Measurements from ENCODE around the gene MYO5A. TPM values are rescaled to one million over a fixed set of nuclear protein-coding genes. Genes with fewer than 3 reads are reported as not detected.
A peak's percentile ranks its signal among the peaks of the same experiment; 100 is the strongest.
"Not testable (repeated sequence)": the region's sequence is repeated elsewhere in the genome, so short reads cannot be mapped to it uniquely, and the experiment has no call there.

The MYO5A gene
- polyA plus RNA-seq, 1 of the 3 experiments (the other 2 are of a cell fraction) = 11.0 TPM

DNA sequence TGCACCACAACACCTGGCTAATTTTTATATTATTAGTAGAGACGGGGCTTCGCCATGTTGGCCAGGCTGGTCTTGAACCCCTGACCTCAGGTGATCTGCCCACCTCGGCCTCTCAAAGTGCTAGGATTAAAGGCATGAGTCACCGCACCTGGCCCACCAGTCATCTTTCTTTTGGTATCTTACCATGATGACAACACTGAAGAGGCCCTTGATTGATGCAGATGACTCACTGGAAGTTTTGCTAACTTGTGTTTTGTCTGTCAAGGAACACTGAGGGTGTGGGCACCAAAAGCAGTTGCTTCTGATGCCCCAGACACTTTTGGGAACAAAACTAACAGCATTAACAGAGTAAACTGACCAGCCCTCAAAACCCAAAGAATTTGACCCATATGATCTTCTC, 88.3 kb downstream of the MYO5A start:
- Histone ChIP-seq H2AFZ (ENCODE audit: low read depth) (no peak overlapping the region), H3K9me3 (no peaks in the 10 kb centered on the region), H3F3A (replicated peaks; ENCODE audit: insufficient read depth) (peaks cover 11% of the 10 kb centered on the region), H3K27me3 (ENCODE audit: insufficient read depth) (no peaks in the 10 kb centered on the region), H3K4me1 (ENCODE audit: control insufficient read depth in 1 of 2, insufficient read depth in 2 of 2, low read depth in 1 of 2, low read length in 1 of 2) (0 out of 4 replicates have a peak, but pooled peaks cover 0 to 4% of the 10 kb centered on the region in 2 experiments), H3K4me3 (ENCODE audit: low read depth in 2 of 2, low read length in 1 of 2) (no peak overlapping the region), H3K9ac (no peak overlapping the region), H3K79me2 (ENCODE audit: insufficient read depth) (peaks cover 5% of the 10 kb centered on the region; the same call in 1 of the 2 replicates), H3K4me2 (no peak overlapping the region), H3K36me3 (replicated peaks in 1 of 2; ENCODE audit: control insufficient read depth in 1 of 2, insufficient read depth in 2 of 2, low read length in 1 of 2) (no peaks in the 10 kb centered on the region), H4K20me1 (ENCODE audit: insufficient read depth) (peaks cover 4% of the 10 kb centered on the region; the same call in 1 of the 2 replicates), H3K27ac (ENCODE audit: low read depth in 2 of 2, low read length in 1 of 2) (no peak overlapping the region), H3K9me2 (no peaks in the 10 kb centered on the region)
- TF ChIP-seq FOXM1 (IDR thresholded peaks at IDR 0.05; ENCODE audit: low read depth) (no peak), JUND (IDR thresholded peaks at IDR 0.05) (0 out of 2 replicates have a peak, but pooled peaks have one; percentile 26), FOSL2 (IDR thresholded peaks at IDR 0.05; ENCODE audit: borderline replicate concordance, low read depth) (peak; percentile 70), GATA2 (CRISPR knock-in tag; IDR thresholded peaks at IDR 0.05) (no peak)
- TF ChIP-seq, protein P1, sequence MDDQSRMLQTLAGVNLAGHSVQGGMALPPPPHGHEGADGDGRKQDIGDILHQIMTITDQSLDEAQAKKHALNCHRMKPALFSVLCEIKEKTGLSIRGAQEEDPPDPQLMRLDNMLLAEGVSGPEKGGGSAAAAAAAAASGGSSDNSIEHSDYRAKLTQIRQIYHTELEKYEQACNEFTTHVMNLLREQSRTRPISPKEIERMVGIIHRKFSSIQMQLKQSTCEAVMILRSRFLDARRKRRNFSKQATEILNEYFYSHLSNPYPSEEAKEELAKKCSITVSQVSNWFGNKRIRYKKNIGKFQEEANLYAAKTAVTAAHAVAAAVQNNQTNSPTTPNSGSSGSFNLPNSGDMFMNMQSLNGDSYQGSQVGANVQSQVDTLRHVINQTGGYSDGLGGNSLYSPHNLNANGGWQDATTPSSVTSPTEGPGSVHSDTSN (IDR thresholded peaks at IDR 0.05) = peak; percentile 67
- no peak for DNase-seq
- ChIA-PET CTCF (no interaction called here), POLR2A (no interaction called here)
- 75% methylated on average over 4 of the region's 4 CpGs for WGBS (ENCODE audit: low lambda C conversion rate)

DNA sequence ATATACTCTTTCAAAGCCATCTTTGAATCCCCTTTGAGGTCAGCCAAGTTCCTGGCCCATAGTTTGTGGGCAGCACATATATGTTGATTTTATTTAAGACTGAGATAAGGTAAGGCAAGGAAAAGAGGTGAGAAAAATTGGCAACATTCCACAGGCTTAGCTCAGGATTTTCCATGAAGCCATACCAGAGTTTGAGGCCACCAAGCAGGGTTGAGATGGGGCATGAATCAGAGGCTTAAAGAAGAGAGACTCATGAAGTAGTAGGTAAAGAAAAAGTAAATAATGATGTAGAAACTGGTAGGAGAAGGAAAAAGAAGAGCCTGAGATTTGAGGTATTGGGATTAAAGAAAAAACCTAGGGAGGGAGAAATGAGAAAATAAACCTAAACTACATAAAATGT, 89.2 kb downstream of the MYO5A start:
- Histone ChIP-seq H3K36me3 (replicated peaks in 1 of 2; ENCODE audit: control insufficient read depth in 1 of 2, insufficient read depth in 2 of 2, low read length in 1 of 2) (no peaks in the 10 kb centered on the region), H3K9ac (no peak overlapping the region), H3K4me3 (ENCODE audit: low read depth in 2 of 2, low read length in 1 of 2) (no peak overlapping the region), H3K4me1 (ENCODE audit: control insufficient read depth in 1 of 2, insufficient read depth in 2 of 2, low read depth in 1 of 2, low read length in 1 of 2) (0 out of 4 replicates have a peak, but pooled peaks cover 0 to 4% of the 10 kb centered on the region in 2 experiments), H3K9me3 (no peaks in the 10 kb centered on the region), H4K20me1 (ENCODE audit: insufficient read depth) (peaks cover 4% of the 10 kb centered on the region; the same call in 1 of the 2 replicates), H3K4me2 (no peak overlapping the region), H3K27me3 (ENCODE audit: insufficient read depth) (no peaks in the 10 kb centered on the region), H3K27ac (ENCODE audit: low read depth in 2 of 2, low read length in 1 of 2) (no peak overlapping the region), H2AFZ (ENCODE audit: low read depth) (no peak overlapping the region), H3K9me2 (no peaks in the 10 kb centered on the region), H3K79me2 (ENCODE audit: insufficient read depth) (peaks cover 5% of the 10 kb centered on the region; the same call in 1 of the 2 replicates), H3F3A (replicated peaks; ENCODE audit: insufficient read depth) (peaks cover 11% of the 10 kb centered on the region)
- ChIA-PET CTCF (no interaction called here), POLR2A (no interaction called here)
- DNase-seq = no peak
- TF ChIP-seq MXI1 (IDR thresholded peaks at IDR 0.05; ENCODE audit: low read depth, low read length) = no peak
- TF ChIP-seq EZH2phosphoT487 (IDR thresholded peaks at IDR 0.05; ENCODE audit: borderline replicate concordance, low read depth) = no peak
- TF ChIP-seq, protein P2, sequence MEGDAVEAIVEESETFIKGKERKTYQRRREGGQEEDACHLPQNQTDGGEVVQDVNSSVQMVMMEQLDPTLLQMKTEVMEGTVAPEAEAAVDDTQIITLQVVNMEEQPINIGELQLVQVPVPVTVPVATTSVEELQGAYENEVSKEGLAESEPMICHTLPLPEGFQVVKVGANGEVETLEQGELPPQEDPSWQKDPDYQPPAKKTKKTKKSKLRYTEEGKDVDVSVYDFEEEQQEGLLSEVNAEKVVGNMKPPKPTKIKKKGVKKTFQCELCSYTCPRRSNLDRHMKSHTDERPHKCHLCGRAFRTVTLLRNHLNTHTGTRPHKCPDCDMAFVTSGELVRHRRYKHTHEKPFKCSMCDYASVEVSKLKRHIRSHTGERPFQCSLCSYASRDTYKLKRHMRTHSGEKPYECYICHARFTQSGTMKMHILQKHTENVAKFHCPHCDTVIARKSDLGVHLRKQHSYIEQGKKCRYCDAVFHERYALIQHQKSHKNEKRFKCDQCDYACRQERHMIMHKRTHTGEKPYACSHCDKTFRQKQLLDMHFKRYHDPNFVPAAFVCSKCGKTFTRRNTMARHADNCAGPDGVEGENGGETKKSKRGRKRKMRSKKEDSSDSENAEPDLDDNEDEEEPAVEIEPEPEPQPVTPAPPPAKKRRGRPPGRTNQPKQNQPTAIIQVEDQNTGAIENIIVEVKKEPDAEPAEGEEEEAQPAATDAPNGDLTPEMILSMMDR (IDR thresholded peaks at IDR 0.05) = no peak
- TF ChIP-seq, protein P3, sequence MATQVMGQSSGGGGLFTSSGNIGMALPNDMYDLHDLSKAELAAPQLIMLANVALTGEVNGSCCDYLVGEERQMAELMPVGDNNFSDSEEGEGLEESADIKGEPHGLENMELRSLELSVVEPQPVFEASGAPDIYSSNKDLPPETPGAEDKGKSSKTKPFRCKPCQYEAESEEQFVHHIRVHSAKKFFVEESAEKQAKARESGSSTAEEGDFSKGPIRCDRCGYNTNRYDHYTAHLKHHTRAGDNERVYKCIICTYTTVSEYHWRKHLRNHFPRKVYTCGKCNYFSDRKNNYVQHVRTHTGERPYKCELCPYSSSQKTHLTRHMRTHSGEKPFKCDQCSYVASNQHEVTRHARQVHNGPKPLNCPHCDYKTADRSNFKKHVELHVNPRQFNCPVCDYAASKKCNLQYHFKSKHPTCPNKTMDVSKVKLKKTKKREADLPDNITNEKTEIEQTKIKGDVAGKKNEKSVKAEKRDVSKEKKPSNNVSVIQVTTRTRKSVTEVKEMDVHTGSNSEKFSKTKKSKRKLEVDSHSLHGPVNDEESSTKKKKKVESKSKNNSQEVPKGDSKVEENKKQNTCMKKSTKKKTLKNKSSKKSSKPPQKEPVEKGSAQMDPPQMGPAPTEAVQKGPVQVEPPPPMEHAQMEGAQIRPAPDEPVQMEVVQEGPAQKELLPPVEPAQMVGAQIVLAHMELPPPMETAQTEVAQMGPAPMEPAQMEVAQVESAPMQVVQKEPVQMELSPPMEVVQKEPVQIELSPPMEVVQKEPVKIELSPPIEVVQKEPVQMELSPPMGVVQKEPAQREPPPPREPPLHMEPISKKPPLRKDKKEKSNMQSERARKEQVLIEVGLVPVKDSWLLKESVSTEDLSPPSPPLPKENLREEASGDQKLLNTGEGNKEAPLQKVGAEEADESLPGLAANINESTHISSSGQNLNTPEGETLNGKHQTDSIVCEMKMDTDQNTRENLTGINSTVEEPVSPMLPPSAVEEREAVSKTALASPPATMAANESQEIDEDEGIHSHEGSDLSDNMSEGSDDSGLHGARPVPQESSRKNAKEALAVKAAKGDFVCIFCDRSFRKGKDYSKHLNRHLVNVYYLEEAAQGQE (IDR thresholded peaks at IDR 0.05; ENCODE audit: low read depth, low read length) = no peak
- no peak for TF ChIP-seq YY1 (IDR thresholded peaks at IDR 0.05; ENCODE audit: low read depth)

DNA sequence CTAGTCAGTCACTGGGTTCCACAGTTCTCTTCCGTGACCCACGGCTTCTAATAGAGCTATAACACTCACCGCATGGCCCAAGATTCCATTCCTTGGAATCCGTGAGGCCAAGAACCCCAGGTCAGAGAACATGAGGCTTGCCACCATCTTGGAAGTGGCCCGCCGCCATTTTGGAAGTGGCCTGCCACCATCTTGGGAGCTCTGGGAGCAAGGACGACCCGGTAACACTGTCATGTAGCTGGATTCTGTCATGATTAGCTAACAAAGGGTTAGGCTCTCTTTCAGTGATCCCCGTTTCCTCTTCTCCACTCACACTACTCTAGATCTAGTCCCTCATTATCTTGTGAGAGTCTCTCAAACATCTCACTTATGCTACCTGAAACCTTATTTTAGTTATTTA, 89.6 kb downstream of the MYO5A start:
- H4K20me1 ChIP-seq (ENCODE audit: insufficient read depth); CTCF ChIA-PET: not testable (repeated sequence)
- WGBS (ENCODE audit: low lambda C conversion rate) = 97% methylated on average over 7 of the region's 9 CpGs

More for the DNA sequence above, 89.6 kb downstream of the MYO5A start:
- H3K36me3 ChIP-seq (replicated peaks in 1 of 2; ENCODE audit: control insufficient read depth in 1 of 2, insufficient read depth in 2 of 2, low read length in 1 of 2); H3K9me2 ChIP-seq; H3K4me3 ChIP-seq (ENCODE audit: low read depth in 2 of 2, low read length in 1 of 2); H3K79me2 ChIP-seq (ENCODE audit: insufficient read depth); H3K27me3 ChIP-seq (ENCODE audit: insufficient read depth); H3K9me3 ChIP-seq; H3K4me2 ChIP-seq; POLR2A ChIA-PET; H3K27ac ChIP-seq (ENCODE audit: low read depth in 2 of 2, low read length in 1 of 2); H3K4me1 ChIP-seq (ENCODE audit: control insufficient read depth in 1 of 2, insufficient read depth in 2 of 2, low read depth in 1 of 2, low read length in 1 of 2); H2AFZ ChIP-seq (ENCODE audit: low read depth); DNase-seq; H3K9ac ChIP-seq: not testable (repeated sequence)
- H3F3A ChIP-seq (replicated peaks; ENCODE audit: insufficient read depth) = peaks cover 11% of the 10 kb centered on the region

Data from SK-N-SH (cell line).